ENCODE measurements around the gene SP4.
"Not testable (repeated sequence)": the region's sequence is repeated elsewhere in the genome, so short reads cannot be mapped to it uniquely, and the experiment has no call there.

SP4 gene

DNA sequence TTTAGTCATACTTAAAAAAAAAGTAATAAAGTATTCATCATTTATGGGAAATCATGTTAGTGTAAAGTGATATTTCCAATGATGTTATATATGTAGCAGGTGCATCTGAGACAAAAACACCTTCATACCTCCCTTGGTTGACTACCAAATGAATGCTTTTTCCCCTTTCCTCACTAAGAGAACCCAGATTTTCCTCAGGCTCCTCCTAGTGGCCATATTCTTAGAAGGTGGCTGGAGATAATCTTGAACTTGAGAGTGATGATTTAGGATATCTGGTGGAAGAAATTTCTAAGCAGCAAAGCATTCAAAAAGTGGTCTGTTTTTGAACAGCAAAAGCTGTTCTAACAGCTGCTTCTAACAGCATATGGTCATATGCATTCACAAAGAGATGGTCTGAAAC is 98.1 kb downstream of the SP4 start:
- H3K9me3 Mint-ChIP-seq: peaks cover 3% of the 10 kb centered on the region
- no peak overlapping the region for H3K27ac Mint-ChIP-seq
- H3K4me1 Mint-ChIP-seq (ENCODE audit: low read depth): no peaks in the 10 kb centered on the region
- no peak for DNase-seq
- H3K4me3 Mint-ChIP-seq: no peak overlapping the region
- no peaks in the 10 kb centered on the region for H3K27me3 Mint-ChIP-seq
- H3K36me3 Mint-ChIP-seq (ENCODE audit: low read depth): no peaks in the 10 kb centered on the region

DNA sequence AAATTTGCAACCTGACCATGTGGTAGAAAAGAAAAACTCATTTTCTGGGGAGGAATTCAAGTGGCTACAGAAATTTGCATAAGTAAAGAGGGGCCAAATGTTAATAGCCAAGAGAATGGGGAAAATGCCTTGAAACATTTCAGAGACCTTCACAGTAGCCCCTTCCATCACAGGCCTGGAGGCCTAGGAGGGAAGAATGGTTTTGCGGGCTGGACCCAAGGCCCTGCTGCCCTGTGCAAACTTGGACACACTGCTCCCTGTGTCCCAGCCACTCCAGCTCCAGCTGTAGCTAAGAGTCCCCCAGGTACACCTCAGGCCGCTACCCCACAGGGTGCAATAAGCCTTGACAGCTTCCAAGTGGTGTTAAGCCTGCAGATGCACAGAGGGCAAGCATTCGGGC is 98.6 kb downstream of the SP4 start:
- Mint-ChIP-seq H3K9me3 (peaks cover 3% of the 10 kb centered on the region), H3K4me1 (ENCODE audit: low read depth) (no peaks in the 10 kb centered on the region), H3K36me3 (ENCODE audit: low read depth) (no peaks in the 10 kb centered on the region), H3K27me3 (no peaks in the 10 kb centered on the region), H3K4me3 (no peak overlapping the region), H3K27ac (no peak overlapping the region)
- no peak for DNase-seq

DNA sequence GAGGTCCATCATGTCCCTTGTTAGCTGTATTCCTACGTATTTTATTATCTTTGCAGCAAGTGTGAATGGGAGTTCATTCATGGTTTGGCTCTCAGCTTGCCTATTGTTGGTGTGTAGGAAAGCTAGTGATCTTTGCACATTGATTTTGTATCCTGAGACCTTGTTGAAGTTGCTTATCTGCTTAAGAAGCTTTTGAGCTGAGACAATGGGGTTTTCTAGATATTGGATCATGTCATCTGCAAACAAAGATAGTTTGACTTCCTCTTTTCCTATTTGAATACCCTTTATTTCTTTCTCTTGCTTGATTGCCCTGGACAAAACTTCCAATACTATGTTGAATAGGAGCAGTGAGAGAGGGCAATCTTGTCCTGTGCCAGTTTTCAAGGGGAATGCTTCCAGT is 104.6 kb downstream of the SP4 start:
- H3K36me3 Mint-ChIP-seq (ENCODE audit: low read depth); H3K27ac Mint-ChIP-seq; H3K9me3 Mint-ChIP-seq; H3K27me3 Mint-ChIP-seq; H3K4me3 Mint-ChIP-seq; DNase-seq: not testable (repeated sequence)
- peaks cover 11% of the 10 kb centered on the region for H3K4me1 Mint-ChIP-seq (ENCODE audit: low read depth)

DNA sequence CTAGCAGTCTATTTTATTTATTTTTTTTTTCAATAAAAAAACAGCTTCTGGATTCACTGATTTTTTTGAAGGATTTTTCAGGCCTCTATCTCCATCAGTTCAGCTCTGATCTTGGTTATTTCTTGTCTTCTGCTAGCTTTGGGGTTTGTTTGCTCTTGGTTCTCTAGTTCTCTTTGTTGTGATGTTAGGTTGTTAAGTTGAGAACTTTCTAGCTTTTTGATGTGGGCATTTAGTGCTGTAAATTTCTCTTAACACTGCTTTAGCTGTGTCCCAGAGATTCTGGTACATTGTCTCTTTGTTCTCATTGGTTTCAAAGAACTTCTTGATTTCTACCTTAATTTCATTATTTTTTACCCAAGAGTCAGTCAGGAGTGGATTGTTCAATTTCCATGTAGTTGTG is 105.8 kb downstream of the SP4 start:
- not testable (repeated sequence) for H3K27me3 Mint-ChIP-seq; H3K27ac Mint-ChIP-seq; H3K9me3 Mint-ChIP-seq; DNase-seq; H3K4me3 Mint-ChIP-seq; H3K36me3 Mint-ChIP-seq (ENCODE audit: low read depth)
- H3K4me1 Mint-ChIP-seq (ENCODE audit: low read depth): peaks cover 11% of the 10 kb centered on the region

DNA sequence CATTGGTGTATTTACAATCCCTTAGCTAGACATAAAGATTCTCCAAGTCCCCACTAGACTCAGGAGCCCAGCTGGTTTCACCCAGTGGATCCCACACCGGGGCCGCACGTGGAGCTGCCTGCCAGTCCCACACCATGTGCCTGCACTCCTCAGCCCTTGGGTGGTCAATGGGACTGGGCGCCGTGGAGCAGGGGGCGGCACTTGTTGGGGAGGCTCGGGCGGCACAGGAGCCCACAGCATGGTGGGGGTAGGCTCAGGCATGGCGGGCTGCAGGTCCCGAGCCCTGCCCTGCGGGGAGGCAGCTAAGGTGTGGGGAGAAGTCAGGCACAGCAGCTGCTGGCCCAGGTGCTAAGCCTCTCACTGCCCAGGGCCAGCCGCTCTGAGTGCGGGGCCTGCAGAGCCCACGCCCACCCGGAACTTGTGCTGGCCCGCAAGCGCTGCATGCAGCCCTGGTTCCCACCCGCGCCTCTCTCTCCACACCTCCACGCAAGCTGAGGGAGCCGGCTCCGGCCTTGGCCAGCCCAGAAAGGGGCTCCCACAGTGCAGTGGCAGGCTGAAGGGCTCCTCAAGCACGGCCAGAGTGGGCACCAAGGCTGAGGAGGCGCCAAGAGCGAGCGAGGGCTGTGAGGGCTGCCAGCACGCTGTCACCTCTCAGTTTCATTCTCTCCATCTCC is 108.7 kb downstream of the SP4 start:
- not testable (repeated sequence) for H3K27ac Mint-ChIP-seq; DNase-seq; H3K4me3 Mint-ChIP-seq; H3K36me3 Mint-ChIP-seq (ENCODE audit: low read depth); H3K9me3 Mint-ChIP-seq
- Mint-ChIP-seq H3K4me1 (ENCODE audit: low read depth) (peaks cover 11% of the 10 kb centered on the region), H3K27me3 (peaks cover 20% of the 10 kb centered on the region)

DNA sequence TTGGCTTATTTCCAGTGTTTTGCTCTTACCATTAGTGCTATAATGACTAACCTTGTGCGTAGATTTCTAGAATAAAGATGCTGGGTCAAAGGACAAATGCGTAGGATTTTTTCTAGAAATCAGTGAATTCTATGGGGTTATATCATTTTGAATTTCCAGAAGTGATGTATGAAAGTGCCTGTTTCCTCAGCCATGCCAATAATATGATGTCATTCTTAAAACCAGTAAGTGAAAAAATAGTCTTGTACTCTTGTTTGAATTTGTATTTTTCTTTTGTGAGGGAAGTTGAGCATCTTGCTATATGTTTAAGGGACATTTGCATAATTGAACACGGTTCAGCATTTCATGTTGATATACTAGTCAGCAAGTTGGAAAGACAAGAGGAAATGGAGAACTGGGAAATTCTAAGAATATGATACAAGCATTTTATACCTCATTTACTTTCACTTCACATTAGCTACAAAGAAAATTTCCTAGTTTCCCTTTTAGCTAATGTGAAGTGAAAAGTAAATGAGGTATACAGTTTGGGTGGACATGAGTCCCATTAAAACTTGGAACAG is 111.1 kb downstream of the SP4 start:
- no peaks in the 10 kb centered on the region for H3K9me3 Mint-ChIP-seq
- no peak overlapping the region for H3K27ac Mint-ChIP-seq
- peaks cover 15% of the 10 kb centered on the region for H3K4me1 Mint-ChIP-seq (ENCODE audit: low read depth)
- no peak for DNase-seq
- H3K4me3 Mint-ChIP-seq: no peak overlapping the region
- no peaks in the 10 kb centered on the region for H3K36me3 Mint-ChIP-seq (ENCODE audit: low read depth)
- peaks cover 43% of the 10 kb centered on the region for H3K27me3 Mint-ChIP-seq

DNA sequence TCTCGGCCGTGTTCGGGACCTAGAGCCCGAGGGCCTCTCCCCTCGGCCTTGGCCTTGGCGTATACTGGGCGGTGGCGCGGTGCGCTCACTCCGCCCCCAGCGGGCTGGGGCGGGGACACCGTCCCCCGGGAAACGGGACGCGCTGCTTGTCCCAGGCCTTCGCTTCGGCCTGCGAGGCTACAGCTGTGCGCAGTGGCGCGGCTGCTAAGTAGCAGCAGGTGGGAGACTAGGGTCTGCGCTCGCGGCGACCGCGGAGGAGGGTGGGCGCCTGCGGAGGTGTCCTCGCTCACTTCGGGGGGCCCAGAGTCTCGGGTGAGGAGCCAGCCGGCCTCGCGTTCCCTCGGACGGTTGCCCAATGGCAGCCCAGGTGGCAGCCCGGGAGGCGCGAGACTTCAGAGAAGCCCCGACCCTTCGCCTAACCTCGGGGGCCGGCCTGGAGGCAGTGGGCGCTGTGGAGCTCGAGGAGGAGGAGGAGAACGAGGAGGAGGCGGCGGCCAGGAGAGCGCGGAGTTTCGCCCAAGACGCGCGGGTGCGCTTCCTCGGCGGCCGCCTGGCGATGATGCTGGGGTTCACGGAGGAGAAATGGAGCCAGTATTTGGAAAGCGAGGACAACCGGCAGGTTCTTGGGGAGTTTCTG is 115.1 kb downstream of the SP4 start, which contains the start of gene DNAH11:
DNAH11 (plus strand) TSS at position 149 of the 637 bp plus-strand sequence; CDS start at position 356, 207 bp downstream.
- DNase-seq: peak; percentile 47
- Mint-ChIP-seq H3K4me3 (peak within 1 kb of the TSS; percentile 75), H3K27me3 (peaks cover 67% of the 10 kb centered on the region)

DNA sequence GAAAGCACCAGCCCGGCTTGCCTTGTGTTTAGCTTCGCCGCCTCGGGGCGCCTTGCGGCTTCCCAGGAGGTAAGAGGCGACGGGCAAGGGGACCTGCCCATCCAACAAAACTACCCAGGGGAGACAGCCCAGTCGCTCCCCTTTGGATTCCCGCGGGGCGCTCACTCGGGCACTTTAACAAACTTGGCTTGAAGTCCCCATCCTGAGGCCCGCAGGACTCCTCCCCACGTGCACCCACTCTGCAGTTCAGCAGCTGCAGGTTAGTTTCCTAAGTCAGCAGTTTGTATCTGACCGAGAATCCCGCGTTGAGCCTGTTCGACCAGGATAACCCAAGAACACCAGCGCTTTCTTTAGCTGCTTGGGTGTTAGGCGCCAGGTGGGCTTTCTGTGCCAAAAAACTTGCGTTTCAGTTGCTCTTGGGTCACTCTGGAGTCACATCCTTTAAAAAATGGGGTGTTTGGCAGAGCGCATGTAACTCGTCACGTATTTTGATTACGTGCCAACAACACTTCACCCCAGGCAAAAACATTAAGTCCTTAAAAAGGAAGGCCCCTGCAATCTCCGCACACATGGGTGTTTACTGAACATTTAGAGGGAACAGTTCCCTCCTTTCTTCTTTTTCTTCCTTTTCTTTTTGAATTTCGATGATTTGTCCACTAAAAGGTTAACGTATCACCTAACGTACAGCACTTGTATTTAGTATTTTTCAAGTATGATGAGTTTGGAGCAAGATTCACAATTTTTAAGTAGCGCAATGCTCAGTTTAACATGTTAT is 115.8 kb downstream of the SP4 start:
- H3K4me3 Mint-ChIP-seq: peak overlapping the region; percentile 75
- no peaks in the 10 kb centered on the region for H3K9me3 Mint-ChIP-seq
- peaks cover 66% of the 10 kb centered on the region for H3K27me3 Mint-ChIP-seq
- H3K4me1 Mint-ChIP-seq (ENCODE audit: low read depth): peaks cover 12% of the 10 kb centered on the region
- no peak overlapping the region for H3K27ac Mint-ChIP-seq
- no peaks in the 10 kb centered on the region for H3K36me3 Mint-ChIP-seq (ENCODE audit: low read depth)
- peak; percentile 42 for DNase-seq

More for the DNA sequence above, 115.1 kb downstream of the SP4 start, which contains the start of gene DNAH11:
- H3K9me3 Mint-ChIP-seq: no peaks in the 10 kb centered on the region
- H3K4me1 Mint-ChIP-seq (ENCODE audit: low read depth): peaks cover 12% of the 10 kb centered on the region
- no peaks in the 10 kb centered on the region for H3K36me3 Mint-ChIP-seq (ENCODE audit: low read depth)
- no peak within 1 kb of the TSS for H3K27ac Mint-ChIP-seq

DNA sequence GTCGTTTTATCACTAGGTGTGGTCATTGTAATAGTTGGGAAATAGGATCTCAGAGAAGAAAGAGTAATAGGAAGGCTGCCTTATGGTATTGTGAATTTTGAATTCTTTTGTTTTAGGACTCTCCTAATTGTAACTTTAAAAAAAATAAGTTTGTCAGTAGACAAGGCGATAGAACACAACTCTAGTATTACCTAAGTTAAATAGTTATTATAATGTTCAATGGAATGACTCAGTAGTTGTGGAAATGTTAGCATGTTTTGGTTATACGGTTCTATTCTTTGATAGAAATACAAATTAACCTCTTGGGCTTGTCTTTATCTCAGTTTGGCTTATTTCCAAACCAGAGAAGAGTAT is 116.4 kb downstream of the SP4 start:
- peak overlapping the region; percentile 75 for H3K4me3 Mint-ChIP-seq
- peaks cover 12% of the 10 kb centered on the region for H3K4me1 Mint-ChIP-seq (ENCODE audit: low read depth)
- no peaks in the 10 kb centered on the region for H3K36me3 Mint-ChIP-seq (ENCODE audit: low read depth)
- no peak for DNase-seq
- H3K9me3 Mint-ChIP-seq: no peaks in the 10 kb centered on the region
- H3K27ac Mint-ChIP-seq: no peak overlapping the region
- peaks cover 64% of the 10 kb centered on the region for H3K27me3 Mint-ChIP-seq

DNA sequence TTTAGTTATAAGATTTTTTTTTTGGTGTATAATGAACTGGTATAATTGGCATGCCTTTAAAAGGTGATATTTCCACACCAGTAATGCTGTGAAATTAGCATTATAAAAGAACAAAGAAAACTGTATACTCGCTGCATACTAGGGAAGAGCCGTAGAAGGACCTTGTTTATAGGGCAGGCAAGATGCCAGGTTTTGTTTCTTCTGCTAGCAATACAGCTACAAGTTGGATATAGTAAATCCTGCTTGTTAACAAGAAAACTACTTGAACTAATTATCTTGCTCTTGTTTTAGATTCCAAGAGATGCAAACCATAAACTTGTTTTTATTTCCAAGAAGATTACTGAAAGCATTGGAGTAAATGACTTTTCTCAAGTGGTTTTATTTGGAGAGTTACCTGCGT is 116.8 kb downstream of the SP4 start:
- peaks cover 62% of the 10 kb centered on the region for H3K27me3 Mint-ChIP-seq
- DNase-seq: no peak
- H3K4me3 Mint-ChIP-seq: no peak overlapping the region
- no peaks in the 10 kb centered on the region for H3K9me3 Mint-ChIP-seq
- peaks cover 12% of the 10 kb centered on the region for H3K4me1 Mint-ChIP-seq (ENCODE audit: low read depth)
- H3K36me3 Mint-ChIP-seq (ENCODE audit: low read depth): no peaks in the 10 kb centered on the region
- no peak overlapping the region for H3K27ac Mint-ChIP-seq

DNA sequence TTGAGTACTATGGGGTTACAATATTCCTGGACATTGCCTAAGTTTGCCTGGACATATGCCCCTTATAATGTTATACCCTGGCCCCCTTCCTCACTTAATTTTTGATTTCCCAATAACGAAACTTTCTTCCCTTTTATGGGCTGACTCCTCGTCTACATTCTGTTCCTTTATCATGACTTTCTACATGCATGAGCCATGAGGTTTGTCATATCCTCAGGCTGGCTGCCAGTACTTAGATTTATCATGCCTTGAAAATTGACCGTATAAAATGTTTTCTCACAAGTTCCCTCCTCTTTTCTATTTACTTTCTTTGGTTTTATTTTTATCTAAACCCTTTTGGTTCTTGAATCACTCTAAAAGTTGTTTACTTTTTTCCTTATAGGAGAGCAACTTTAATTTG is 119.6 kb downstream of the SP4 start:
- Mint-ChIP-seq H3K9me3 (no peaks in the 10 kb centered on the region), H3K36me3 (ENCODE audit: low read depth) (no peaks in the 10 kb centered on the region), H3K27me3 (peaks cover 40% of the 10 kb centered on the region), H3K27ac (no peak overlapping the region), H3K4me1 (ENCODE audit: low read depth) (peaks cover 12% of the 10 kb centered on the region), H3K4me3 (no peak overlapping the region)
- DNase-seq: no peak

DNA sequence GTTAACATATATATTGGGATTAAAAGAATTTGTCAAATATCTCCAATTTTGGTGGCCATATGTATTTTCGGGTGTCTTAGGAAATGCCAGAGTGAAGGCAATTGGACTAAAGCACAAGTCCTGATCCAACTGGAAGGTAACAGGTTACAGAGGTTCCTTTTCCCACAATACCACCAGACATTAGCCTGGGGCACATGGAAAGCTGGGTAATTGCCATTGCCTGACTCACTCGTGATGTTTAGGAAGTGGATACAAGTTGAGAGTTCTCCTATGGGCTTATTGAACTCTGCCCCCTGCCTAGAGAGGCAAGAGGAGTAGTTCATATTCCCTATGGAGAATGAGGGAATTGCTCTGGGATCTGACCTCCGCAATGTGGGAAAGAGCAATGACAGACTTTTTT is 120.6 kb downstream of the SP4 start:
- DNase-seq: no peak
- Mint-ChIP-seq H3K36me3 (ENCODE audit: low read depth) (no peaks in the 10 kb centered on the region), H3K4me3 (no peak overlapping the region), H3K27ac (no peak overlapping the region), H3K9me3 (no peaks in the 10 kb centered on the region), H3K4me1 (ENCODE audit: low read depth) (peaks cover 7% of the 10 kb centered on the region), H3K27me3 (peaks cover 32% of the 10 kb centered on the region)

DNA sequence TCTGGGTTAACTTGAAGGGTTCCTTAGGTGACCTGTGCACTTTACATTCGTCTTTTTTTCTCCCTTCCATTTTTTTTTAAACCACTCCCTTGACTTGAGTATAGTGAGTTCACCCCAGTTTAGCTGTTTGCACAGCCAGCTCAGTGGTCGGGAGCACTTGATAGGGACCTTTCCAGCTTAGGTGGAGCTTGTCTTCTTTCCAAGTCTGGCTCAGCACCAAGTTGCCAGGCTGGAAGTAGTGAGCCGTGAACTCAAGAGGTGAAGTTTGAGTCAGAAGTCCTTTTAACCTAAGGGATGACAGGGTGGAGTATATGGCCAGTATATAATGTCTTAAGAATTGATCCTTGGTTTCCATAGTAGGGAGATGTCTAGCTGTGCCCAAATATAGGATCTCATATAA is 122.2 kb downstream of the SP4 start:
- Mint-ChIP-seq H3K27ac (no peak overlapping the region), H3K4me1 (ENCODE audit: low read depth) (no peaks in the 10 kb centered on the region), H3K36me3 (ENCODE audit: low read depth) (no peaks in the 10 kb centered on the region), H3K9me3 (no peaks in the 10 kb centered on the region), H3K4me3 (no peak overlapping the region), H3K27me3 (peaks cover 16% of the 10 kb centered on the region)
- DNase-seq: no peak

DNA sequence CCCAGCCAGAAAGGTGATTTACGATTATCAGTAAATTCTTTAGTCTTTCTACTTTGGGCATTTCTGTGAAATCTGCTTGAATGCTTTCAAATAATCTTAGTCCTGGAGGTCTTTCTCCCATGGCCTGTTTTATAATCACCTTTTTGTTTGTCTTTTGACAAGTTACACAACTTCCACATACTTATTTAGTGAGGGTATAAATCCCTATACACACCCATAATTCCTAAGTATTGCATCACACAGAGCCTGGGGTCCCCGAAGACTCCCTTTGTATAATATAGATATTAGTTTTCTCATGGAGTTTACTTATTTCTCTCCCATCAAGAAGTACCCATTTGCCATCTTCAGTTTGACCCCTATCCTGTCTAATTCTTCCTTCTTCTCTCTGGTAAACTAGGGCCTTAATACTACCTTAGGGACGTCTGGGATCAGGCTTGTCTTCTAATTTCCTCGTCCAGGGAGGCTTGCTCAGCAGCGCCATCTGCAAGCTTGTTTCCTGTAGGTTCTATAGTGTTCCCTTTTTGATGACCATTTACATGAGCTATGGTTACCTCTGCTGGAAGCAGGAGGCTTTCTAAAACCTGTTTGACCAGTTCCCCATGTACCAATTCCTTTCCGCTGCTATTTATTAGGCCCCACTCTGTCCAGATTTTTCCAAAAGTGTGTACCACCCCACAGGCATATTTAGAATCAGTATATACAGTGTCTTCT is 123.1 kb downstream of the SP4 start:
- Mint-ChIP-seq H3K4me3 (no peak overlapping the region), H3K27me3 (peaks cover 7% of the 10 kb centered on the region), H3K27ac (no peak overlapping the region), H3K9me3 (no peaks in the 10 kb centered on the region), H3K4me1 (ENCODE audit: low read depth) (no peaks in the 10 kb centered on the region), H3K36me3 (ENCODE audit: low read depth) (no peaks in the 10 kb centered on the region)
- DNase-seq: no peak
